Panc1 (cell line): ENCODE results near the gene GPLD1. TPM values are rescaled to one million over a fixed set of nuclear protein-coding genes. Genes with fewer than 3 reads are reported as not detected.

Experiments
- ATAC-seq: fragments of 200-7000 bp; cut with Tn5 transposase; 2 replicates; pipeline ENCODE4 v1.9.1; 2020; ENCODE audit warnings: mild to moderate bottlenecking, moderate library complexity
- BruUV-seq: library from RNA; stranded (reverse); fragments of 400-500 nt; replicated peaks from 2 replicates; lab custom pipeline; 2021; lab: Mats Ljungman, UMichigan
- CTCF ChIA-PET: fragments of 300-600 bp; sonication (Branson Sonifier 250); formaldehyde crosslinking; loops from one replicate; lab custom pipeline; 2022; ENCODE audit warnings: antibody characterized with exemption; lab: Charles Lee
- POLR2A ChIA-PET: fragments of 300-600 bp; sonication (Branson Sonifier 250); formaldehyde crosslinking; loops from one replicate; lab custom pipeline; 2022; ENCODE audit warnings: antibody characterized with exemption; lab: Charles Lee
- DNase-seq: peaks from one replicate; pipeline ENCODE4 v3.0.0-alpha.2; 2010; ENCODE audit warnings: low read depth, low spot score
- H3K27ac ChIP-seq: 2 replicates; pipeline ENCODE4 v1.5.1; 2011; ENCODE audit warnings: mild to moderate bottlenecking, low read length, inconsistent platforms
- H3K27me3 ChIP-seq: fragments of 200-500 bp; sonication (Bioruptor generic); 2 replicates; pipeline ENCODE4 v1.6.0; 2014; ENCODE audit warnings: low read length, inconsistent platforms; ENCODE audit not compliant: control insufficient read depth, insufficient read depth
- H3K36me3 ChIP-seq: fragments of 200-500 bp; sonication (Bioruptor generic); 2 replicates; pipeline ENCODE4 v1.5.1; 2014; ENCODE audit warnings: inconsistent platforms, mild to moderate bottlenecking, low read length, moderate library complexity; ENCODE audit not compliant: control insufficient read depth, insufficient read depth
- H3K4me1 ChIP-seq: 2 replicates; pipeline ENCODE4 v1.5.1; 2011; ENCODE audit warnings: inconsistent platforms, mild to moderate bottlenecking, low read length, moderate library complexity; ENCODE audit not compliant: control insufficient read depth, insufficient read depth
- H3K4me3 ChIP-seq, 2 experiments: 2 replicates each; pipeline ENCODE4 v1.5.1; 2011 to 2012; ENCODE audit warnings: low read depth in 2 of 2, low read length in 2 of 2, mild to moderate bottlenecking in 2 of 2, inconsistent platforms in 1 of 2, moderate library complexity in 1 of 2
- H3K9me3 ChIP-seq: fragments of 200-500 bp; sonication (Bioruptor generic); 2 replicates; pipeline ENCODE4 v1.5.1; 2014; ENCODE audit warnings: low read depth, mild to moderate bottlenecking, inconsistent platforms, low read length, moderate library complexity; ENCODE audit not compliant: control insufficient read depth, insufficient read depth
- CTCF ChIP-seq: fragments of 450-650 bp; IDR thresholded peaks from 2 replicates; pipeline ENCODE4 v1.5.1; 2017; ENCODE audit warnings: mild to moderate bottlenecking
- POLR2AphosphoS5 ChIP-seq: IDR thresholded peaks from 2 replicates; pipeline ENCODE4 v1.6.1; 2012; ENCODE audit warnings: mild to moderate bottlenecking, low read depth, low read length, moderate library complexity
- SIN3A ChIP-seq: IDR thresholded peaks from 2 replicates; pipeline ENCODE4 v1.6.1; 2012; ENCODE audit warnings: low read depth, mild to moderate bottlenecking, low read length, moderate library complexity, borderline replicate concordance; ENCODE audit not compliant: insufficient read depth
- TCF7L2 ChIP-seq: IDR thresholded peaks from 2 replicates; pipeline ENCODE4 v1.6.1; 2011; ENCODE audit warnings: mild to moderate bottlenecking, low read depth, low read length, inconsistent platforms
- in situ Hi-C: cut with HindIII; loops from 2 replicates; pipeline ENCODE4 v1.10.0; 2016; ENCODE audit warnings: low sequenced_read_pairs, low pct_unique_long_range_greater_than_20kb
- intact Hi-C: fragments of 100-400 bp; cut with micrococcal nuclease; formaldehyde crosslinking; loops from one replicate; pipeline ENCODE4 v1.10.0; 2022; ENCODE audit not compliant: unreplicated experiment
- total RNA-seq: library from RNA; stranded (reverse); gene quantifications from one replicate; pipeline ENCODE4 v1.2.1, GENCODE V29; 2021; ENCODE audit not compliant: unreplicated experiment
- TF ChIP-seq, protein P1 (sequence below), 2 experiments: IDR thresholded peaks; 2 replicates each; pipeline ENCODE4 v1.6.1; 2011 to 2012; ENCODE audit warnings: low read depth in 2 of 2, control low read depth in 1 of 2, low read length in 1 of 2, mild to moderate bottlenecking in 1 of 2, moderate library complexity in 1 of 2; ENCODE audit not compliant: insufficient read depth in 1 of 2

GPLD1 gene
- total RNA-seq, 1 experiment from 2014 or later: 0.98 TPM

DNA sequence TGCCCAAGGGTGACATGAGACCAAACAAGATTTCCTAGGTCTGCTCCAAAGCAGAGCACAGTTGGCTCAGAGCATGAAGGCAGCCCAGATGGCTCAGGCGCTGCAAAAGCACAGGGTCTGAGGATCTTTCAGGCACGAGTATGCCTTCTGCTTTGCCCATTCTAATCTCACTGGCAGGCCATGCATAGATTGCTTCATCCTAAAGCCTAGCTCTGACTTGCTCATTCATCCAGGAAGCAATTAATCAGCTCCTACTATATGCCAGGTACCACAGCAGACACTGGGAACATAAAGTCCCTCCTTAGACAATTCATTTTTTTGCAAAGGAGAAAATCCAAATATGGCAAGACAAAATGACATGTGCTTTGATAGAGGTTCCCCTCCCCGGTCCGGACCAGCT lies 31.2 kb downstream of the GPLD1 start:
- no peaks in the 10 kb centered on the region for H3K9me3 ChIP-seq
- no peak overlapping the region for H3K4me3 ChIP-seq
- no peak overlapping the region for H3K27ac ChIP-seq
- ATAC-seq (no peak), DNase-seq (no peak)
- no peaks in the 10 kb centered on the region for H3K4me1 ChIP-seq
- in situ Hi-C loops: no loop called here
- ChIA-PET CTCF (no interaction called here), POLR2A (no interaction called here)
- TF ChIP-seq POLR2AphosphoS5 (no peak), TCF7L2 (no peak), CTCF (no peak), SIN3A (no peak)
- TF ChIP-seq, protein P1, sequence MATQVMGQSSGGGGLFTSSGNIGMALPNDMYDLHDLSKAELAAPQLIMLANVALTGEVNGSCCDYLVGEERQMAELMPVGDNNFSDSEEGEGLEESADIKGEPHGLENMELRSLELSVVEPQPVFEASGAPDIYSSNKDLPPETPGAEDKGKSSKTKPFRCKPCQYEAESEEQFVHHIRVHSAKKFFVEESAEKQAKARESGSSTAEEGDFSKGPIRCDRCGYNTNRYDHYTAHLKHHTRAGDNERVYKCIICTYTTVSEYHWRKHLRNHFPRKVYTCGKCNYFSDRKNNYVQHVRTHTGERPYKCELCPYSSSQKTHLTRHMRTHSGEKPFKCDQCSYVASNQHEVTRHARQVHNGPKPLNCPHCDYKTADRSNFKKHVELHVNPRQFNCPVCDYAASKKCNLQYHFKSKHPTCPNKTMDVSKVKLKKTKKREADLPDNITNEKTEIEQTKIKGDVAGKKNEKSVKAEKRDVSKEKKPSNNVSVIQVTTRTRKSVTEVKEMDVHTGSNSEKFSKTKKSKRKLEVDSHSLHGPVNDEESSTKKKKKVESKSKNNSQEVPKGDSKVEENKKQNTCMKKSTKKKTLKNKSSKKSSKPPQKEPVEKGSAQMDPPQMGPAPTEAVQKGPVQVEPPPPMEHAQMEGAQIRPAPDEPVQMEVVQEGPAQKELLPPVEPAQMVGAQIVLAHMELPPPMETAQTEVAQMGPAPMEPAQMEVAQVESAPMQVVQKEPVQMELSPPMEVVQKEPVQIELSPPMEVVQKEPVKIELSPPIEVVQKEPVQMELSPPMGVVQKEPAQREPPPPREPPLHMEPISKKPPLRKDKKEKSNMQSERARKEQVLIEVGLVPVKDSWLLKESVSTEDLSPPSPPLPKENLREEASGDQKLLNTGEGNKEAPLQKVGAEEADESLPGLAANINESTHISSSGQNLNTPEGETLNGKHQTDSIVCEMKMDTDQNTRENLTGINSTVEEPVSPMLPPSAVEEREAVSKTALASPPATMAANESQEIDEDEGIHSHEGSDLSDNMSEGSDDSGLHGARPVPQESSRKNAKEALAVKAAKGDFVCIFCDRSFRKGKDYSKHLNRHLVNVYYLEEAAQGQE (IDR thresholded peaks at IDR 0.05; ENCODE audit: insufficient read depth in 1 of 2, low read depth in 2 of 2, low read length in 1 of 2): no peak
- H3K36me3 ChIP-seq: no peaks in the 10 kb centered on the region
- no peaks in the 10 kb centered on the region for H3K27me3 ChIP-seq
- BruUV-seq: no TSS peak
- intact Hi-C loops: no loop called here

DNA sequence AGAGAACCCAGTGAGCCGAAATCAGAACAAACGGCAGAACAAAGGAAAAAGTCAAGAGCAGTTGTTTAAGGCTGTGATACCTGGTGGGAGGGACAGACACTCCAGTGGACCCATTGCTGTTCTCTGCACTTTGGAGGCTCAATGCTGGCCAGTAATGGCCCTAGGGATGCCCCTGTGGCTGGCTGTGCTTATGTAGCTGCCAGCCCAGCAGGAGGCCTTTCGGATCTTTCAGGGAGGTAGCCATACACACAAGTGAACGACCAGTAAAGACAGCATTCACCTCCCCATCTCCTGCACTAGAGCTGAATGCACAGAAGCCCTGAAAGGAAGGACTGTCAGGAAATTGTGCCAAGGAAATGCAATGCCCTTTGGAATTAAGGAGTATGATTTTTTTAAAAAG lies 34.3 kb downstream of the GPLD1 start:
- Histone ChIP-seq H3K27me3 (no peaks in the 10 kb centered on the region), H3K9me3 (no peaks in the 10 kb centered on the region), H3K4me3 (no peak overlapping the region), H3K27ac (no peak overlapping the region), H3K36me3 (no peaks in the 10 kb centered on the region), H3K4me1 (no peaks in the 10 kb centered on the region)
- ATAC-seq (no peak), DNase-seq (no peak)
- in situ Hi-C loops (no loop called here), intact Hi-C loops (no loop called here)
- TF ChIP-seq TCF7L2: no peak
- no peak for TF ChIP-seq POLR2AphosphoS5
- TF ChIP-seq, protein P1 (IDR thresholded peaks at IDR 0.05; ENCODE audit: insufficient read depth in 1 of 2, low read depth in 2 of 2, low read length in 1 of 2): no peak
- TF ChIP-seq SIN3A: no peak
- no peak for TF ChIP-seq CTCF
- CTCF ChIA-PET: no interaction called here
- BruUV-seq: no TSS peak
- POLR2A ChIA-PET: no interaction called here
